GM21825 (cell line): ENCODE data around the gene ST6GALNAC5.

Experiments used
- ATAC-seq: cut with Tn5 transposase; IDR thresholded peaks from one replicate; pipeline ENCODE4 v1.9.1; 2021; ENCODE audit warnings: mild to moderate bottlenecking, moderate library complexity; ENCODE audit not compliant: unreplicated experiment

Gene ST6GALNAC5

GRCh38 chr1:76998582-76999223 lies 131.4 kb downstream of the ST6GALNAC5 start:
- no peak for ATAC-seq

GRCh38 chr1:77007675-77008074 lies 140.4 kb downstream of the ST6GALNAC5 start:
- no peak for ATAC-seq

GRCh38 chr1:77010937-77011336 lies 143.7 kb downstream of the ST6GALNAC5 start:
- no peak for ATAC-seq

GRCh38 chr1:77012066-77012465 lies 144.8 kb downstream of the ST6GALNAC5 start:
- ATAC-seq: no peak

GRCh38 chr1:77014073-77014788 lies 147.0 kb downstream of the ST6GALNAC5 start:
- no peak for ATAC-seq

- ATAC-seq: no peak
Measured at GRCh38 chr1:77015748-77016341, 148.6 kb downstream of the ST6GALNAC5 start.

- ATAC-seq: no peak
Measured at GRCh38 chr1:77016386-77016985, 149.2 kb downstream of the ST6GALNAC5 start.

GRCh38 chr1:77018311-77018710 lies 151.0 kb downstream of the ST6GALNAC5 start:
- ATAC-seq: no peak

- no peak for ATAC-seq
Measured at GRCh38 chr1:77018761-77019160, 151.5 kb downstream of the ST6GALNAC5 start.

GRCh38 chr1:77021732-77022131 lies 154.5 kb downstream of the ST6GALNAC5 start:
- ATAC-seq: no peak

- no peak for ATAC-seq
Measured at GRCh38 chr1:77024500-77024899, 157.2 kb downstream of the ST6GALNAC5 start.

GRCh38 chr1:77025599-77025998 lies 158.3 kb downstream of the ST6GALNAC5 start:
- no peak for ATAC-seq

GRCh38 chr1:77026135-77026534 lies 158.9 kb downstream of the ST6GALNAC5 start:
- ATAC-seq: no peak

GRCh38 chr1:77026640-77027039 lies 159.4 kb downstream of the ST6GALNAC5 start:
- no peak for ATAC-seq

GRCh38 chr1:77027847-77028246 lies 160.6 kb downstream of the ST6GALNAC5 start:
- no peak for ATAC-seq

GRCh38 chr1:77030401-77031105 lies 163.3 kb downstream of the ST6GALNAC5 start:
- no peak for ATAC-seq

GRCh38 chr1:77031106-77031662 lies 163.9 kb downstream of the ST6GALNAC5 start:
- no peak for ATAC-seq

- ATAC-seq: no peak
Measured at GRCh38 chr1:77036560-77036959, 169.3 kb downstream of the ST6GALNAC5 start.

GRCh38 chr1:77037038-77037437 lies 169.8 kb downstream of the ST6GALNAC5 start:
- ATAC-seq: no peak

- no peak for ATAC-seq
Measured at GRCh38 chr1:77038000-77038399, 170.7 kb downstream of the ST6GALNAC5 start.

GRCh38 chr1:77039111-77039510 lies 171.8 kb downstream of the ST6GALNAC5 start:
- no peak for ATAC-seq
